Stimulated activated CD8-positive, alpha-beta memory T cell treated with anti-CD3 and anti-CD28 coated beads, Interleukin-12 subunit alpha, Interleukin-12 subunit beta, amount 100 ng/mL, for 24 hours (primary cell): Measurements from ENCODE around the gene C1orf226.

ENCODE experiments used
- DNase-seq: peaks from one replicate; pipeline ENCODE4 v3.0.0-alpha.2; 2020; ENCODE audit errors: extremely low read depth

C1orf226 gene

DNA sequence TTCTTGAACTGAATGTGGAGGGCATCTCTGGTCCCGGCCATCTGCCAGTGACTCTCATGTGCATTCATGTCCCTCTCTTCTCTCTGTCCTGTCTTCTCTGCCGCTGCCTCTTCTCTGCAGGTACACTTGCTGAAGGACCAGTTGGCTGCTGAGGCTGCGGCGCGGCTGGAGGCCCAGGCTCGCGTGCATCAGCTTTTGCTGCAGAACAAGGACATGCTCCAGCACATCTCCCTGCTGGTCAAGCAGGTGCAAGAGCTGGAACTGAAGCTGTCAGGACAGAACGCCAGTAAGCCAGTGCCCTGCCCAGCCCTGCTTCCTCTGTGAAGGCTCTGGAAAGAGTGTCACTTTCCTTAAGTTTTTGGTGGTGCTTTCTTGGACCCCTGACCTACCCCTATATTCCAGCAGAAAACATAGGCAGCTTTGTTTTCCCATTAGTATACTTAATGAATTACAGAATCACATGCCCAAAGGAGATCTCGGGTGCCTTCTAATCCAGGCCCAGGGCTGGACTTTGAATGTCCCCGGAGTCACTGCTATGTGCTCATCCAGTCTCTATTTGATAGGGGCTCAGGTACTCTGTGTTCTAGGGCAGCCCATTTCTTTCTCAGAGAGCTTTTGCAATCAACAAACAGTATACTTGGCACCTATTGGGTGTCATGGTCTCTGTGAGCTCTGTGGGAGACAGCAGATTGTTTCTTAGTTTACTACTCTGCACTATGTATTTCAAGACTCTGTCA lies 16.1 kb upstream of the C1orf226 start:
- DNase-seq = no peak

GRCh38 chr1:162366149-162366548 lies 15.4 kb upstream of the C1orf226 start:
- no peak for DNase-seq

DNA sequence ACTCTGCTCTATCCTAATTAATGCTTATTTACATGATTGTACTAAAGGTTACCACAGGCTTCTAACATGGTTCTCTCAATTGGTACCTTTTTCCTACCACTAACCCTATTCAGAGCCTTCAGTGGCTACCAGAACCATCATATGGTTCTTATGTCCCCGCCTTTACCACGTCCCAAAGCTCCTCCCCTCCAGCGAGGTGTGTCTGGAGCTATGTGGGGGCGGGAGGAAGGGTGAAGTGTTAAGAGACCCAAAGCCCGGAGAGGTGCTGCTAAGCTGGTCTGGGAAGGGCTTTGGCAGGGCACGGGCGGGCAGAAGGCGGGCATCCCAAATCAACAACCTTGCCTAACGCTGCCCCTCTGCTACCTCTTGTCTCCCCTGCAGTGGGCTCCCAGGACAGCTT lies 14.9 kb upstream of the C1orf226 start:
- DNase-seq = no peak

GRCh38 chr1:162367073-162367472 lies 14.5 kb upstream of the C1orf226 start:
- no peak for DNase-seq

DNA sequence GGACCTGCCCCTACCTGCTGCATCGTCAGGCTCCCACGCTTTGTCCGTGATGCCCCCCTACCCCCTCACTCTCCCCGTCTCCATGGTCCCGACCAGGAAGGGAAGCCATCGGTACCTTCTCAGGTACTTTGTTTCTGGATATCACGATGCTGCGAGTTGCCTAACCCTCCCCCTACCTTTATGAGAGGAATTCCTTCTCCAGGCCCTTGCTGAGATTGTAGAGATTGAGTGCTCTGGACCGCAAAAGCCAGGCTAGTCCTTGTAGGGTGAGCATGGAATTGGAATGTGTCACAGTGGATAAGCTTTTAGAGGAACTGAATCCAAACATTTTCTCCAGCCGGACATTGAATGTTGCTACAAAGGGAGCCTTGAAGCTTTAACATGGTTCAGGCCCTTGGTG lies 13.8 kb upstream of the C1orf226 start:
- no peak for DNase-seq

DNA sequence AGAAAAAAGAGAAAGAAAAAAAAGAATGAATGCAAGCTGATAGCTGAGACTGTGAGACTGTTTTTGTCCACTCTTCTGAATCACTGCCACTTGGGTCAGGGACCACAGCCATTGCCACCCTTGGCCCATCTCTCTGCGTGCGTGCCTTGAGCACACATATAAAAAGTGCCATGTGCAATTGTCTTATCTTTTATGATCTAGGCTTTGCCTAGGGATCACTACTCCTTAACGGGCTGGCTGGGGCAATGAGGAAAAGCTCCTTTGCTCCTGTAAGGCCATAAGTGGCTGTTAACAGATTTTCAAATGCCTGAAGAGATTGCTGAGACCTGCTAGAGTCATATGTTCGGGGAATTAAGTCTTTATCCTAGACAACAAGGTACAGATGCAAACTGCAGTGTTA lies 13.1 kb upstream of the C1orf226 start:
- DNase-seq = no peak

- no peak for DNase-seq
These were observed 12.0 kb upstream of the C1orf226 start for GRCh38 chr1:162369571-162369970.

DNA sequence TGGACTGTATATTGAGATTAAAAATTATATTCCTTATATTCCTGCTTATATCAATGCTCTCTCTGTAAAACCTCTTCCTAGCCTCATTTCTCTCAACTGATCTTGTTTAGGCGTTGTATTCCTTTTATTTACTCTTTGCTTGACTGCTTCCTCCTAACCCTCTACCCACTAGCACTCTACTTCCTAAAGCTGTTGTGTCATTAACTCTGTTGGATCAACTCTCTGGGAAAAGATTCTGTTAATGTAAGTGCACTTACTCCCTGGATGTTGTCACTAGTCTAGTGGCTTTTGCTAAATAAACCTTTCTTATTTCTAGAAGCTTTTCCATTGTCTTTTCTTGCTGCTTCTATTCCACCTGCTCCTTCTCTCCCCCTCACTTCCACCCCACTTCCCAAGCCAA lies 11.4 kb upstream of the C1orf226 start:
- DNase-seq = no peak

DNA sequence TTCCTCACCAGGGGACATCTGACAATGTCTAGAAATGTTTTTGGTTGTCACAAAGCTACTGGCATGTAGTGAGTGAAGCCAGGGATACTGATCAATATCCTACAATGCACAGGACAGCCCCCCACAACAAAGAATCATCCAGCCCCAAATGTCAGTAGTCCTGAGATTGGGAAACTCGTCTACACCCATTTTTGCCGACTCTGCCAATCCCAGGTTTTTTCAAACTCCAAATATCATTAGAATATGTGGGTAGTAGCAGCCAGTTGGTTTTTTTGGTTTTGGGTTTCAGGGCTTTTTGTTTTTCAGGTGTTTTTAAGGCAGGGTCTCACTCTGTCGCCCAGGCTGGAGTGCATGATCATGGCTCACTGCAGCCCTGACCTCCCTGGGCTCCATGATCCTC lies 10.8 kb upstream of the C1orf226 start:
- no peak for DNase-seq

DNA sequence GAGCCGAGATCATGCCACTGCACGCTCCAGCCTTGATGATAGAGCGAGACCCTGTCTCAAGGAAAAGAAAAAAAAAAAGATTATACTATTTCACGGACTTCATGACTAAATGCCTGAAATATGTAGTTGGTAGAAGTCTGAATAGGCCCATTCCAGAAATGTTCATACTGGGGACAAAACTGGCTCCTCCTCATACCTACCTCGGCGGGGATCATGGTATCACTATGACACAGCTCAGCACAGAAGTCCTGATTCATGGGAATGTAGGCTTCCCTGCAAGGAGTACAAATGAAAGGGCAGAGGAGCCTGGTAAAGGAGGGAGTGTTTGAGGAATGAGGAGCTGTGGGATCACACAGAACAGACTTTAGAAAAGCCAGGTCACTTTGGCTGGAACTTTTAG lies 9.9 kb upstream of the C1orf226 start:
- DNase-seq = no peak

- no peak for DNase-seq
These were observed 9.1 kb upstream of the C1orf226 start for GRCh38 chr1:162372159-162373071.

DNA sequence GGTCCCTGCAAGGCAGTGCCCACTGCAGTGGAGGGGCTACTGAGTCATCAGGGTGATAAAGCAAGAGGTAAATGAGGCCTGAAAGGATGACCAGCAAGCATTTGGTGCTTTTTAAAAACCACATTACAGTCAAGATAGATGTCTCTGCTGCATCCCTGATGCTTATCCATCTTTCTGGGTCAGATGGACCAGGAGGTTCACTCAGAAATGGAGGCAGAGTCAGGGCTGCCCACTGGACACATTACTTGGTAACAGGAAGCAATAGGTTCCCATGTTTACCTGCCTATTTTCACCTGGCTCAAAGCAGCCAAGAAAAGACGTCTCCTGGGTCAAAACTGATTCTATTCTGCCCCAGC lies 8.5 kb upstream of the C1orf226 start:
- no peak for DNase-seq

- no peak for DNase-seq
These were observed 7.8 kb upstream of the C1orf226 start for GRCh38 chr1:162373541-162374260.

GRCh38 chr1:162374406-162374805 lies 7.1 kb upstream of the C1orf226 start:
- no peak for DNase-seq

DNA sequence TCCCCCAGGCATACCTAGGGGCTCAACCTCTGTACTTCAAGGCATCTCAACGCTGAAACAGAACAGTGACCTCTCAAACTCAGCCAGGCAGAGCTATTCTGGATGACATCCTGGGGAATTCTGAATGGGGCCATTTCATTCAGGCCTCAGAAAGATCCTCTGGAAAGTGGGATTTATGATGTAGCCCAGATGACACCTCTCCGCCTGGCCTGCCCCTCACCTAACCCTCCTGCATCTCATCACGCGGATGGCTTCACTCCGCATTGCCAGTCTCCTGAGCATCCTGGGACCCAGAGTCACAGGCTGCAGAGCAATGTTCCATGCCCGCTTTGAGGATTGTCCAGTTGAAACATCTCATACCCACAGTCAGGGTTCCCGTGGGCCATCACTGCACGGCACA lies 6.1 kb upstream of the C1orf226 start:
- DNase-seq = no peak

- DNase-seq = no peak
These were observed 4.8 kb upstream of the C1orf226 start, which contains the start of gene SPATA46 for GRCh38 chr1:162376691-162377090. Gene SPATA46, minus strand, starts transcription at chr1:162376854. Its CDS starts 64 bp downstream, at chr1:162376790.

GRCh38 chr1:162380061-162380846 lies 1.3 kb upstream of the C1orf226 start:
- no peak for DNase-seq

- DNase-seq = no peak
These were observed 618 bp downstream of the C1orf226 start for GRCh38 chr1:162381941-162382750.

DNA sequence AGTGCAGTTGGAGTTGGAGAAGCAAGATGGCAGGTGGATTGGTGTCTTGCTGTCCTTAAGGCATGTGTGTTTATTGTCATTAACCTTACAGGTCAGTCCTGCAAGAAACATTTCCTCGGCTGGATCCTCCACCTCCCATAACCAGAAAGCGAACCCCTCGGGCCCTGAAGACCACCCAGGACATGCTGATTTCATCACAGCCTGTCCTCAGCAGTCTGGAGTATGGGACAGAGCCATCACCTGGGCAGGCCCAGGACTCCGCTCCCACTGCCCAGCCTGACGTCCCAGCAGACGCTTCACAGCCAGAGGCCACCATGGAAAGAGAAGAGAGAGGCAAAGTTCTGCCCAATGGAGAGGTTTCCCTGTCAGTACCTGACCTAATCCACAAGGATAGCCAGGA lies 1.6 kb downstream of the C1orf226 start:
- DNase-seq = no peak

DNA sequence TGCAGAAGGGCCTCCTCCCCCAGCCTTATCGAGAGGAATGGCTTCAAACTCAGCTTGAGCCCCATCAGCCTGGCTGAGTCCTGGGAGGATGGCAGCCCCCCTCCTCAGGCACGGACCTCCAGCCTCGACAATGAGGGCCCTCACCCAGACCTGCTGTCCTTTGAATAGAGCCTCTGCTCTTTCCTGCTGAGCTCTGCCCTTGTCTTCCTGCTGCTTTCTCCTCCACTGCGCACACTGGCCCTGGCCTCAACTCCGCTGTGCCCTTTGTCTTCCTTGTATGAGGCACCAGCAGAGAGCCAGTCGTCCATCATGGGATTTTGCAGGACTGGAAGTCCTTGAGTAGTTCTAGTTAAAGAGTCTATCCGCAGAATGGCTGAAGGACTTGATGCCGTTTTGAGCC lies 2.0 kb downstream of the C1orf226 start:
- no peak for DNase-seq

- DNase-seq = no peak
These were observed 2.6 kb downstream of the C1orf226 start for GRCh38 chr1:162384116-162384515.
